Measurements from ENCODE around the gene FMNL3.

Gene FMNL3

GRCh38 chr12:49599961-49600360, 107.2 kb downstream of the FMNL3 start:
- ATAC-seq = no peak

GRCh38 chr12:49598527-49598926, 108.7 kb downstream of the FMNL3 start:
- TF ChIP-seq ZNF8 (CRISPR knock-in tag; IDR thresholded peaks at IDR 0.05) (no peak), TOX (CRISPR knock-in tag; IDR thresholded peaks at IDR 0.05; ENCODE audit: borderline replicate concordance) (no peak), ZFP30 (CRISPR knock-in tag; IDR thresholded peaks at IDR 0.05) (no peak), POU6F1 (CRISPR knock-in tag; IDR thresholded peaks at IDR 0.05; ENCODE audit: borderline replicate concordance, low read depth) (no peak), ZNF565 (CRISPR knock-in tag; conservative IDR thresholded peaks at IDR 0.05; ENCODE audit: low read depth) (no peak), PATZ1 (CRISPR knock-in tag; IDR thresholded peaks at IDR 0.05; ENCODE audit: borderline replicate concordance) (no peak), CSRNP3 (CRISPR knock-in tag; IDR thresholded peaks at IDR 0.05) (no peak), GLIS3 (CRISPR knock-in tag; IDR thresholded peaks at IDR 0.05) (no peak)
- no peak for ATAC-seq

More at GRCh38 chr12:49599961-49600360, 107.2 kb downstream of the FMNL3 start:
- TF ChIP-seq CREB5 (CRISPR knock-in tag; IDR thresholded peaks at IDR 0.05; ENCODE audit: low read depth) = no peak
- TF ChIP-seq ISL1 (CRISPR knock-in tag; IDR thresholded peaks at IDR 0.05) = no peak
- no peak for TF ChIP-seq ZNF8 (CRISPR knock-in tag; IDR thresholded peaks at IDR 0.05)
- TF ChIP-seq OSR1 (CRISPR knock-in tag; IDR thresholded peaks at IDR 0.05) = no peak
- TF ChIP-seq CSDC2 (CRISPR knock-in tag; IDR thresholded peaks at IDR 0.05) = no peak
- TF ChIP-seq PATZ1 (CRISPR knock-in tag; IDR thresholded peaks at IDR 0.05; ENCODE audit: borderline replicate concordance) = no peak
- TF ChIP-seq PPARA (CRISPR knock-in tag; IDR thresholded peaks at IDR 0.05; ENCODE audit: borderline replicate concordance) = no peak
- TF ChIP-seq RARB (CRISPR knock-in tag; IDR thresholded peaks at IDR 0.05) = no peak
- TF ChIP-seq ZFP3 (CRISPR knock-in tag; IDR thresholded peaks at IDR 0.05) = no peak

GRCh38 chr12:49588721-49589516, 118.3 kb downstream of the FMNL3 start:
- TF ChIP-seq ZFP3 (CRISPR knock-in tag; IDR thresholded peaks at IDR 0.05) (no peak), BACH2 (CRISPR knock-in tag; IDR thresholded peaks at IDR 0.05; ENCODE audit: borderline replicate concordance) (no peak), CSDC2 (CRISPR knock-in tag; IDR thresholded peaks at IDR 0.05) (no peak), PATZ1 (CRISPR knock-in tag; IDR thresholded peaks at IDR 0.05; ENCODE audit: borderline replicate concordance) (no peak), ZNF565 (CRISPR knock-in tag; conservative IDR thresholded peaks at IDR 0.05; ENCODE audit: low read depth) (no peak), OSR1 (CRISPR knock-in tag; IDR thresholded peaks at IDR 0.05) (no peak), ZFP30 (CRISPR knock-in tag; IDR thresholded peaks at IDR 0.05) (no peak), POU6F1 (CRISPR knock-in tag; IDR thresholded peaks at IDR 0.05; ENCODE audit: borderline replicate concordance, low read depth) (no peak), SNAI2 (CRISPR knock-in tag; IDR thresholded peaks at IDR 0.05) (no peak), TCF4 (CRISPR knock-in tag; IDR thresholded peaks at IDR 0.05; ENCODE audit: borderline replicate concordance) (no peak), TSHZ2 (CRISPR knock-in tag; IDR thresholded peaks at IDR 0.05) (no peak), ZNF70 (CRISPR knock-in tag; IDR thresholded peaks at IDR 0.05) (no peak), ZC3H10 (CRISPR knock-in tag; IDR thresholded peaks at IDR 0.05) (no peak), ZNF8 (CRISPR knock-in tag; IDR thresholded peaks at IDR 0.05) (no peak), PPARA (CRISPR knock-in tag; IDR thresholded peaks at IDR 0.05; ENCODE audit: borderline replicate concordance) (no peak), ISL1 (CRISPR knock-in tag; IDR thresholded peaks at IDR 0.05) (no peak)
- no peak for ATAC-seq

Data from SK-N-SH treated with all-trans-retinoic acid at 6 μM for 48 hours (cell line).